ENCODE results near the gene HELZ. TPM values are rescaled to one million over a fixed set of nuclear protein-coding genes. Genes with fewer than 3 reads are reported as not detected.

The HELZ gene
- total RNA-seq, 1 donor from 2014 or later: 86.6 TPM

GRCh38 chr17:67068999-67069398 lies 176.0 kb downstream of the HELZ start:
- no peak for TF ChIP-seq CTCF (IDR thresholded peaks at IDR 0.05; ENCODE audit: unreplicated experiment)
- H3K36me3 Mint-ChIP-seq: peaks cover 6% of the 10 kb centered on the region
- H3K9me3 Mint-ChIP-seq: no peaks in the 10 kb centered on the region
- DNase-seq (ENCODE audit: low spot score in 2 of 2, unreplicated experiment in 2 of 2): no peak
- no peak overlapping the region for H3K4me3 Mint-ChIP-seq
- H3K4me1 Mint-ChIP-seq: peaks cover 6% of the 10 kb centered on the region
- no peaks in the 10 kb centered on the region for H3K27me3 Mint-ChIP-seq (ENCODE audit: low read depth)
- H3K27ac Mint-ChIP-seq: no peak overlapping the region

- H3K4me3 Mint-ChIP-seq: no peak overlapping the region
- DNase-seq (ENCODE audit: low spot score in 2 of 2, unreplicated experiment in 2 of 2): no peak
- H3K36me3 Mint-ChIP-seq: no peaks in the 10 kb centered on the region
- no peaks in the 10 kb centered on the region for H3K27me3 Mint-ChIP-seq (ENCODE audit: low read depth)
- no peaks in the 10 kb centered on the region for H3K9me3 Mint-ChIP-seq
- H3K4me1 Mint-ChIP-seq: peaks cover 6% of the 10 kb centered on the region
- H3K27ac Mint-ChIP-seq: no peak overlapping the region
- TF ChIP-seq CTCF (IDR thresholded peaks at IDR 0.05; ENCODE audit: unreplicated experiment): no peak
Observed at GRCh38 chr17:67067571-67068482, 177.2 kb downstream of the HELZ start.

GRCh38 chr17:67066717-67067116 lies 178.3 kb downstream of the HELZ start:
- no peak for TF ChIP-seq CTCF (IDR thresholded peaks at IDR 0.05; ENCODE audit: unreplicated experiment)
- Mint-ChIP-seq H3K36me3 (no peaks in the 10 kb centered on the region), H3K4me1 (peaks cover 6% of the 10 kb centered on the region), H3K4me3 (no peak overlapping the region), H3K27ac (no peak overlapping the region), H3K9me3 (no peaks in the 10 kb centered on the region), H3K27me3 (ENCODE audit: low read depth) (no peaks in the 10 kb centered on the region)
- DNase-seq (ENCODE audit: low spot score in 2 of 2, unreplicated experiment in 2 of 2): no peak

- H3K27ac Mint-ChIP-seq: no peak overlapping the region
Observed at GRCh38 chr17:67063141-67063540, 181.9 kb downstream of the HELZ start.

GRCh38 chr17:67059372-67059771 lies 185.6 kb downstream of the HELZ start:
- Mint-ChIP-seq H3K4me3 (no peak overlapping the region), H3K36me3 (no peaks in the 10 kb centered on the region), H3K9me3 (no peaks in the 10 kb centered on the region), H3K4me1 (no peaks in the 10 kb centered on the region), H3K27ac (no peak overlapping the region), H3K27me3 (ENCODE audit: low read depth) (no peaks in the 10 kb centered on the region)
- no peak for TF ChIP-seq CTCF (IDR thresholded peaks at IDR 0.05; ENCODE audit: unreplicated experiment)
- no peak for DNase-seq (ENCODE audit: low spot score in 2 of 2, unreplicated experiment in 2 of 2)

More at GRCh38 chr17:67063141-67063540, 181.9 kb downstream of the HELZ start:
- H3K36me3 Mint-ChIP-seq: no peaks in the 10 kb centered on the region
- no peak for DNase-seq (ENCODE audit: low spot score in 2 of 2, unreplicated experiment in 2 of 2)
- peaks cover 6% of the 10 kb centered on the region for H3K4me1 Mint-ChIP-seq
- H3K4me3 Mint-ChIP-seq: no peak overlapping the region
- H3K9me3 Mint-ChIP-seq: no peaks in the 10 kb centered on the region
- no peaks in the 10 kb centered on the region for H3K27me3 Mint-ChIP-seq (ENCODE audit: low read depth)
- no peak for TF ChIP-seq CTCF (IDR thresholded peaks at IDR 0.05; ENCODE audit: unreplicated experiment)
